Chondrocyte (in vitro differentiated cells): ENCODE data around the gene SPATS2. TPM values are rescaled to one million over a fixed set of nuclear protein-coding genes. Genes with fewer than 3 reads are reported as not detected.

Experiments
- DNase-seq: peaks from one replicate; pipeline ENCODE4 v3.0.0; 2021; ENCODE audit warnings: mixed read lengths, low spot score
- H3K27ac Mint-ChIP-seq: one replicate; pipeline ENCODE4 v1.8.0; 2021; ENCODE audit warnings: mild to moderate bottlenecking, moderate library complexity, mixed read lengths; ENCODE audit not compliant: unreplicated experiment
- H3K27me3 Mint-ChIP-seq: 2 replicates; pipeline ENCODE4 v1.8.0; 2021; ENCODE audit warnings: low read depth, mixed read lengths
- H3K36me3 Mint-ChIP-seq: 2 replicates; pipeline ENCODE4 v1.8.0; 2021; ENCODE audit warnings: low read depth, mixed read lengths
- H3K4me1 Mint-ChIP-seq: 2 replicates; pipeline ENCODE4 v1.8.0; 2021; ENCODE audit warnings: low read depth, mild to moderate bottlenecking, mixed read lengths
- H3K4me3 Mint-ChIP-seq: one replicate; pipeline ENCODE4 v1.8.0; 2021; ENCODE audit warnings: mild to moderate bottlenecking, moderate library complexity, mixed read lengths; ENCODE audit not compliant: unreplicated experiment
- H3K9me3 Mint-ChIP-seq: 2 replicates; pipeline ENCODE4 v1.8.0; 2021; ENCODE audit warnings: low read depth, mixed read lengths
- CTCF ChIP-seq: fragments of 200-600 bp; sonication (generic); IDR thresholded peaks from 2 replicates; pipeline ENCODE4 v1.5.0; 2021; ENCODE audit warnings: antibody characterized with exemption, mild to moderate bottlenecking, moderate library complexity
- total RNA-seq: library from RNA; stranded (reverse); gene quantifications from 3 replicates; pipeline ENCODE4 v1.2.1, GENCODE V29; 2021

SPATS2 gene
- total RNA-seq, 1 donor from 2014 or later: 24.2 TPM

DNA sequence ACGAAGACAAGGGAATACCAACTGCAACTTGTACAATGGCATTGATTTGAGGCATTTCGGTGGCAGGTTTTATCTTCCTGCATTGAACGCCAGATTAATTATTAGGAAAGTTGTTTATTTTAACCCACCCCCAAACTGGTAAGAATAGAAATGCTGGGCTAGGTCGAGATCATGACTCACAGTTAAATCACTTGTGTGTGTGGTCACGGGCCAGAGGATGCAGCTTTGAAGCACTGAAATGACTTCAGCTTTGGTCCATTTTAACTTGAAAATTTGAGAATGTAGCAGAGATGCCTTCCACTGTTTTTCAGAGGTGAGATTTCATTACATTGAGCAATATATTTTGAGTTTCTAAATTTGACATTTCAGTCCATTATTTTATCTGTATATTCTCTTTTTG, 148.0 kb downstream of the SPATS2 start:
- no peak for DNase-seq
- Mint-ChIP-seq H3K4me3 (no peak overlapping the region), H3K27me3 (no peaks in the 10 kb centered on the region), H3K27ac (peak overlapping the region; percentile 74), H3K9me3 (no peaks in the 10 kb centered on the region), H3K36me3 (peaks cover 5% of the 10 kb centered on the region), H3K4me1 (peaks cover 14% of the 10 kb centered on the region)
- TF ChIP-seq CTCF: no peak

DNA sequence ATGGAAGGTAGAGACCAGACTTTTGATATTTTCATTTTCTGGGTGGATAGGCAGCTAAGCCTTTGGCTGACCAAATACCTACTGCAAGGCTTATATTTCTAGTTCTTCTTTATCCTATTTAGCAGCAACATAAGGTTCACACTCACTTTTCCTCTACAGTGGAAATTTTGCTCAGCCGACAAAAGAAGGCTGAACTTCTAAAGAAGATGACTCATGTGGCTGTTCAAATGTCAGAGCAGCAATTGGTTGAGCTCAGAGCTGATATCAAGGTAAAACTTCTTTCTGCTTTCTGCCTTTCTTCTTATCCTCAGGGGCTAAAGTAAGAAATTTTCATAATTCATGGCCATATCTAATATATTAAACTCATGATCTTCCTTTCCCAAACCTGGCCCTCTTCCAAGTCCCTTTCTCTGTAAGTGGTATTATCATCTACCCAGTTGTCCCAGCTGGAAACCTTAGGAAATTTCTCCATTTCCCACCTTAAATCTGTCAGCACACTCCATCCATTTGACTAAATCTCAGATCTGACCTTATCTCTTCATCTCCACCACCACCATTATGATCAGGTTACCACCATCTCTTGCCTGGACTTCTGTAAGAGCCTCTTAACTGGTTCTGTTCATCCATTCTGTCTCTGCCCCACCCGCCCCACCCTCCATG, 151.8 kb downstream of the SPATS2 start:
- H3K27ac Mint-ChIP-seq: no peak overlapping the region
- H3K4me1 Mint-ChIP-seq: peaks cover 10% of the 10 kb centered on the region
- peaks cover 9% of the 10 kb centered on the region for H3K36me3 Mint-ChIP-seq
- H3K4me3 Mint-ChIP-seq: no peak overlapping the region
- TF ChIP-seq CTCF: no peak
- no peak for DNase-seq
- no peaks in the 10 kb centered on the region for H3K9me3 Mint-ChIP-seq
- no peaks in the 10 kb centered on the region for H3K27me3 Mint-ChIP-seq

- no peak for DNase-seq
- no peak for TF ChIP-seq CTCF
- Mint-ChIP-seq H3K27me3 (no peaks in the 10 kb centered on the region), H3K4me1 (peaks cover 10% of the 10 kb centered on the region), H3K36me3 (peaks cover 9% of the 10 kb centered on the region), H3K27ac (no peak overlapping the region), H3K9me3 (no peaks in the 10 kb centered on the region), H3K4me3 (no peak overlapping the region)
Observed at GRCh38 chr12:49519574-49519936, 152.3 kb downstream of the SPATS2 start.

DNA sequence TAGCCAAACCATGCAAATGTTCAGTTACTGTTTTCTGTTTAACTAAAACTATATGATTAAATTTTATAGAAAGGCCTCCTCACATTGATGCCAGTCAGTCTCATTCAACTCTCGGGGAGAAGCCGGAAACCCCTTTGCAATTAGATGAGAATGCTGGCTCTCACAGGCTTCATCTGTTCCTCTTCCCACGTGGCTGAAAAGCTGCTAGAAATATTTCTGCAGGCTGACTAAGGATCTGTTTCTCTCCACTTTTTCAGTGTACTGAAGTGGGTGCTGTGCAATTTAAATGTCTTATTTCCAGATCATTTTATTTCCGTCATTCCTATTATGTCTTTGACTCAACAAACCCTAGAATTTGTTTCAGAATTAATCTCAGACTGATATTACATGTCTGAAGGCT, 154.1 kb downstream of the SPATS2 start:
- Mint-ChIP-seq H3K4me1 (no peaks in the 10 kb centered on the region), H3K4me3 (no peak overlapping the region), H3K27me3 (no peaks in the 10 kb centered on the region), H3K27ac (no peak overlapping the region), H3K9me3 (no peaks in the 10 kb centered on the region), H3K36me3 (peaks cover 24% of the 10 kb centered on the region)
- TF ChIP-seq CTCF: no peak
- no peak for DNase-seq

- Mint-ChIP-seq H3K9me3 (no peaks in the 10 kb centered on the region), H3K27ac (no peak overlapping the region), H3K4me3 (no peak overlapping the region), H3K27me3 (no peaks in the 10 kb centered on the region), H3K36me3 (peaks cover 32% of the 10 kb centered on the region), H3K4me1 (no peaks in the 10 kb centered on the region)
- no peak for DNase-seq
- TF ChIP-seq CTCF: no peak
Observed at GRCh38 chr12:49524660-49525324, 157.5 kb downstream of the SPATS2 start.
